Cardiac fibroblast (primary cell): ENCODE measurements around the gene EWSR1.

Source experiments
- DNase-seq, 2 donors: peaks; one replicate each; pipeline versions ENCODE4 v3.0.0 to v3.0.0-alpha.2; 2010; ENCODE audit warnings: low read depth in 2 of 2
- H3K4me3 ChIP-seq, 2 donors: replicated peaks in 1 of 2; 1 replicate in 1 of 2; 2 replicates in 1 of 2; pipeline ENCODE4 v1.5.1; 2011; ENCODE audit warnings: low read depth in 2 of 2, low read length in 2 of 2, mild to moderate bottlenecking in 2 of 2, moderate library complexity in 1 of 2
- CTCF ChIP-seq: IDR thresholded peaks from one replicate; pipeline ENCODE4 v1.5.1; 2011; ENCODE audit warnings: low read depth, mild to moderate bottlenecking, low read length, inconsistent platforms

Gene EWSR1

GRCh38 chr22:29307596-29308147, 39.6 kb downstream of the EWSR1 start:
- H3K4me3 ChIP-seq: peak overlapping the region; percentile 61 to 77
- no peak for TF ChIP-seq CTCF
- DNase-seq: no peak

- peak overlapping the region in 1 of 2 donors; percentile 77 for H3K4me3 ChIP-seq
- no peak for TF ChIP-seq CTCF
- no peak for DNase-seq
Observed at GRCh38 chr22:29308148-29308790, 40.2 kb downstream of the EWSR1 start.

- TF ChIP-seq CTCF: no peak
- DNase-seq: peak; percentile 46 to 84
- H3K4me3 ChIP-seq: peak overlapping the region in 1 of 2 donors; percentile 77
Observed at GRCh38 chr22:29308791-29309262, 40.8 kb downstream of the EWSR1 start.

DNA sequence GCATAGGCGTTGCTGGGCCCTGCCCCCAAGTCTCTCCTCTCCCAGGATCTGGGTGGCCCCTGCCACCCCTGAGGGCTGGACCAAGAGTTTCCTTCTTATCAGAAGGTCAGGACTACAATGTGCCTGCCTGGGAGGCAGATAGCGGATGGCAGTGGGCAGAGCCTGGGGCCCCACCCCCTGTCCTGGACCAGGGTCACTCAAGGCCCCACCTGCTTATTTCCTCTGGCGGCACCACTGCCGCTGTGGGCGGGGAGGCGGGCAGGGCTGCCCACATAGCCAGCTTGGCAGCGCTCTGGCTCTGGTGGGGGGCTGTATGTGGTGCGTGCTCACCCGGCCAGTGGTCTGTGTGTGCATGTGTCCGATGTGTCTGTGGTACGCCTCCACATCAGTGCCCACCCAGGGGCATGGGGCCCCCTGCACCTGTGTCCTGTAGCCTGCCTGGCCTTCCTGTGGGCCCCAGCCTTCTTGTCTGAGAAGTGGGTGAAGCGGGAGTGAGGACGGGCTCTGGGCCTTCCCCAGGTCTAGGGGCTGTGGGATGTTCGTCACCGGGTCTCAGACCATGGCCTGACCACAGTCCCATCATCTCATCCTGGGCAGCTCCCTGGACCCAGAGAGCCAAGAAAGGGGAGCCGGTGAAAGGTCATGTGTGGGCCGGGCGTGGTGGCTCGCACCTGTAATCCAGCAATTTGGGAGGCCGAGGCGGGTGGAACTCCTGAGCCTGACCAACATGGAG, 41.4 kb downstream of the EWSR1 start:
- TF ChIP-seq CTCF: no peak
- peak overlapping the region in 1 of 2 donors; percentile 40 for H3K4me3 ChIP-seq
- no peak for DNase-seq

- DNase-seq: no peak
- TF ChIP-seq CTCF: no peak
- H3K4me3 ChIP-seq: no peak overlapping the region
Observed at GRCh38 chr22:29310065-29310862, 42.2 kb downstream of the EWSR1 start.

- no peak for TF ChIP-seq CTCF
- DNase-seq: peak; percentile 98 to 99
- peak overlapping the region in 1 of 2 donors; percentile 18 for H3K4me3 ChIP-seq
Observed at GRCh38 chr22:29310863-29311339, 42.8 kb downstream of the EWSR1 start.
